Activated CD8-positive, alpha-beta memory T cell treated with anti-CD3 and anti-CD28 coated beads for 1 hour (primary cell): Measurements from ENCODE around the gene KCTD19.

Source experiments
- DNase-seq, 2 donors: peaks; one replicate each; pipeline ENCODE4 v3.0.0-alpha.2; 2020; ENCODE audit warnings: low read depth in 1 of 2; ENCODE audit errors: extremely low read depth in 1 of 2

The KCTD19 gene

GRCh38 chr16:67283826-67284555 is 42.5 kb downstream of the KCTD19 start:
- DNase-seq = no peak

GRCh38 chr16:67283039-67283825 is 43.3 kb downstream of the KCTD19 start:
- no peak for DNase-seq

GRCh38 chr16:67282447-67282805 is 44.1 kb downstream of the KCTD19 start:
- no peak for DNase-seq

- no peak for DNase-seq
Observed at GRCh38 chr16:67281536-67282446, 44.8 kb downstream of the KCTD19 start.

- no peak for DNase-seq
Observed at GRCh38 chr16:67280090-67281015, 46.2 kb downstream of the KCTD19 start.

- DNase-seq = peak; percentile 23 to 70
Observed at GRCh38 chr16:67279296-67280089, 47.0 kb downstream of the KCTD19 start, which contains the start of gene PLEKHG4. PLEKHG4 (plus strand) TSS chr16:67279532; CDS start chr16:67280045, 513 bp downstream.

- peak in 1 of 2 donors; percentile 19 for DNase-seq
Observed at GRCh38 chr16:67278773-67279295, 47.7 kb downstream of the KCTD19 start.

GRCh38 chr16:67277999-67278772 is 48.4 kb downstream of the KCTD19 start:
- no peak for DNase-seq

GRCh38 chr16:67277294-67277998 is 49.1 kb downstream of the KCTD19 start:
- DNase-seq = no peak

- DNase-seq = no peak
Observed at GRCh38 chr16:67275321-67275720, 51.2 kb downstream of the KCTD19 start.

- DNase-seq = no peak
Observed at GRCh38 chr16:67271446-67271845, 55.1 kb downstream of the KCTD19 start.

- no peak for DNase-seq
Observed at GRCh38 chr16:67270931-67271338, 55.6 kb downstream of the KCTD19 start.

- no peak for DNase-seq
Observed at GRCh38 chr16:67269766-67270165, 56.8 kb downstream of the KCTD19 start.

GRCh38 chr16:67268136-67268579 is 58.4 kb downstream of the KCTD19 start:
- DNase-seq = no peak

GRCh38 chr16:67265834-67266233 is 60.7 kb downstream of the KCTD19 start:
- DNase-seq = no peak

- no peak for DNase-seq
Observed at GRCh38 chr16:67264866-67265265, 61.7 kb downstream of the KCTD19 start.

- no peak for DNase-seq
Observed at GRCh38 chr16:67264277-67264676, 62.3 kb downstream of the KCTD19 start.

GRCh38 chr16:67263201-67263600 is 63.3 kb downstream of the KCTD19 start:
- no peak for DNase-seq
